ENCODE data around the gene SHC3. TPM values are rescaled to one million over a fixed set of nuclear protein-coding genes. Genes with fewer than 3 reads are reported as not detected.

SHC3 gene
- total and polyA plus RNA-seq, 2 of the 4 experiments (the other 2 are of a cell fraction) = 4.5 to 13.3 TPM

- intact Hi-C loops (cut with micrococcal nuclease) = no loop called here
- H3K27ac ChIP-seq (ENCODE audit: insufficient read depth, low read length) = no peak overlapping the region
- no peak overlapping the region for H2BK15ac ChIP-seq (ENCODE audit: low read depth, low read length)
- no peak overlapping the region for H3K9ac ChIP-seq (ENCODE audit: low read depth, low read length)
- peaks cover 3% of the 10 kb centered on the region; the same call in 1 of the 2 replicates for H3K9me1 ChIP-seq (ENCODE audit: insufficient read depth, low read length)
- no peak overlapping the region for H3K4ac ChIP-seq (ENCODE audit: low read depth, low read length)
- WGBS, 2 experiments (ENCODE audit: extremely low coverage in 2 of 2, insufficient read length in 1 of 2) = no CpG with 5 or more reads among the region's 4 CpGs
- H2AFZ ChIP-seq (replicated peaks; ENCODE audit: low read length, poor library complexity) = peak overlapping the region; percentile 22
- CTCF ChIA-PET = no interaction called here
- in situ Hi-C loops (cut with MboI; ENCODE audit: low sequenced_read_pairs) = no loop called here
- no peaks in the 10 kb centered on the region for H3K4me1 ChIP-seq (ENCODE audit: control insufficient read depth, insufficient read depth, low read length)
- no peak overlapping the region for H3K56ac ChIP-seq (ENCODE audit: extremely low read depth, insufficient read depth, low read length)
- no TSS peak for BruUV-seq (replicated peaks)
- dilution Hi-C loops (cut with HindIII; ENCODE audit: low sequenced_read_pairs, unreplicated experiment) = no loop called here
- H3K9me3 ChIP-seq (ENCODE audit: control insufficient read depth, insufficient read depth, low read length) = no peaks in the 10 kb centered on the region
- H3K4me3 ChIP-seq (ENCODE audit: insufficient read depth, low read depth, low read length) = no peak overlapping the region
- no peak overlapping the region for H2BK5ac ChIP-seq (ENCODE audit: low read depth, low read length, poor library complexity, severe bottlenecking)
- no peak overlapping the region for H2BK120ac ChIP-seq (ENCODE audit: low read depth, low read length)
- H2BK20ac ChIP-seq (ENCODE audit: low read depth, low read length) = no peak overlapping the region
- no peaks in the 10 kb centered on the region for H3K27me3 ChIP-seq (ENCODE audit: control insufficient read depth, insufficient read depth, low read length)
- H4K91ac ChIP-seq (ENCODE audit: insufficient read depth, low read depth, low read length) = no peak overlapping the region
- H4K5ac ChIP-seq (ENCODE audit: low read depth, low read length) = no peak overlapping the region
- peaks cover 0 to 2% of the 10 kb centered on the region in 2 experiments; a peak in 2 of 4 replicates for H3K79me1 ChIP-seq (ENCODE audit: low read depth in 1 of 2, low read length in 2 of 2)
- ATAC-seq (ENCODE audit: low read depth) = no peak
- no peak overlapping the region for H3K23ac ChIP-seq (ENCODE audit: low read depth, low read length)
- no peaks in the 10 kb centered on the region for H4K20me1 ChIP-seq (ENCODE audit: insufficient read depth, low read length)
- no peak overlapping the region for H2AK9ac ChIP-seq (replicated peaks; ENCODE audit: low read depth, low read length, poor library complexity)
- H4K8ac ChIP-seq (ENCODE audit: low read depth in 2 of 2, low read length in 2 of 2) = no peak overlapping the region
- no peak for DNase-seq
- TF ChIP-seq RAD21 (IDR thresholded peaks at IDR 0.05; ENCODE audit: low read length) = no peak
- TF ChIP-seq MAFK (IDR thresholded peaks at IDR 0.05; ENCODE audit: low read depth, low read length) = no peak
- TF ChIP-seq RFX5 (IDR thresholded peaks at IDR 0.05; ENCODE audit: low read depth, low read length) = no peak
- no peak for TF ChIP-seq CHD1 (IDR thresholded peaks at IDR 0.05; ENCODE audit: low read depth, low read length)
- TF ChIP-seq BHLHE40 (IDR thresholded peaks at IDR 0.05; ENCODE audit: low read depth, low read length) = no peak
- no peak for TF ChIP-seq SMC3 (IDR thresholded peaks at IDR 0.05; ENCODE audit: low read depth, low read length)
- no peak overlapping the region for H3K4me2 ChIP-seq (ENCODE audit: low read depth, low read length)
- H3K14ac ChIP-seq (replicated peaks; ENCODE audit: low read depth, low read length) = no peak overlapping the region
- no peak overlapping the region for H3K18ac ChIP-seq (ENCODE audit: low read depth, low read length)
- H2AK5ac ChIP-seq (ENCODE audit: low read depth, low read length) = no peak overlapping the region
- POLR2A ChIA-PET (ENCODE audit: unreplicated experiment) = no interaction called here
- peaks cover 16% of the 10 kb centered on the region for H3K36me3 ChIP-seq (ENCODE audit: control insufficient read depth, insufficient read depth, low read length)
Observed at GRCh38 chr9:89044881-89045280, 133.7 kb downstream of the SHC3 start.
